ENCODE results near the gene RXYLT1. TPM values are rescaled to one million over a fixed set of nuclear protein-coding genes. Genes with fewer than 3 reads are reported as not detected.

Gene RXYLT1
- total RNA-seq, 2 experiments from 2014 or later: 6.2 to 6.3 TPM

DNA sequence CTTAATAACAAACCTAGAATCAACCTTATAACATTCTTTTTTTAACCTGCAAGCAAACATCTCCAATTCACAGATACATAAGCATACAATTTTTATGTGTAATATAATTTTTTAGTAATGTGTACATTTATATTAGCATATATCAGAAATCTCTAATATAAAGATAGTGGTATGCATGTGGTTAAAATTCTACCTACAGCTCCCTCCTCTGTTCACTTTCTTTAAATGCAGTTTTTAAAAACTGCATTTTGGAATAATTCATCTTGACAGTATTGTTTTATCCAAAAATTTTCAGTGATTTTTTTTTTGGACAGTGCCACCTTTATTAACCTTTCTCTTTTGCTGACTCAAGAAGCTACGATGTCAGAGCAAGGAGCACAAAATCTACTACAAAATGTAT is 13.2 kb upstream of the RXYLT1 start:
- H3K27ac ChIP-seq (ENCODE audit: low read depth in 1 of 2, low read length in 2 of 2): no peak overlapping the region
- no peaks in the 10 kb centered on the region for H3K4me1 ChIP-seq (ENCODE audit: insufficient read depth, low read length)
- Mint-ChIP-seq H3K9me3 (peaks cover 2% of the 10 kb centered on the region), H3K4me1 (ENCODE audit: low read depth) (no peaks in the 10 kb centered on the region), H3K36me3 (ENCODE audit: low read depth) (no peaks in the 10 kb centered on the region), H3K27me3 (peaks cover 30% of the 10 kb centered on the region), H3K4me3 (no peak overlapping the region), H3K27ac (no peak overlapping the region)
- no peak for ATAC-seq (ENCODE audit: poor library complexity)
- no peaks in the 10 kb centered on the region for H3K36me3 ChIP-seq (ENCODE audit: insufficient read depth, low read length)
- no peak for DNase-seq
- intact Hi-C loops (cut with DNase I, micrococcal nuclease): no loop called here
- H3K4me3 ChIP-seq (ENCODE audit: low read length): no peak overlapping the region
- peaks cover 5% of the 10 kb centered on the region in 2 experiments for H3K27me3 ChIP-seq (ENCODE audit: control insufficient read depth in 1 of 2, insufficient read depth in 2 of 2, low read length in 2 of 2)
- peaks cover 0 to 17% of the 10 kb centered on the region in 2 experiments for H3K9me3 ChIP-seq (ENCODE audit: control insufficient read depth in 1 of 2, insufficient read depth in 1 of 2, low read length in 2 of 2)
- TF ChIP-seq CTCF (IDR thresholded peaks at IDR 0.05): no peak
- CTCF ChIA-PET: no interaction called here
- POLR2A ChIA-PET: no interaction called here

- Mint-ChIP-seq H3K9me3 (peaks cover 2% of the 10 kb centered on the region), H3K4me1 (ENCODE audit: low read depth) (no peaks in the 10 kb centered on the region), H3K4me3 (no peak overlapping the region), H3K36me3 (ENCODE audit: low read depth) (no peaks in the 10 kb centered on the region), H3K27me3 (peaks cover 29% of the 10 kb centered on the region), H3K27ac (no peak overlapping the region)
- TF ChIP-seq CTCF (IDR thresholded peaks at IDR 0.05): no peak
- H3K9me3 ChIP-seq (ENCODE audit: control insufficient read depth in 1 of 2, insufficient read depth in 1 of 2, low read length in 2 of 2): peaks cover 0 to 17% of the 10 kb centered on the region in 2 experiments
- DNase-seq (no peak), ATAC-seq (ENCODE audit: poor library complexity) (no peak)
- POLR2A ChIA-PET: interaction anchor here (0.5 kb wide), 1 partner anchor 603 kb away, joined by 3 read pairs; no protein-coding TSS in a partner anchor
- no peak overlapping the region for H3K4me3 ChIP-seq (ENCODE audit: low read length)
- no peaks in the 10 kb centered on the region for H3K36me3 ChIP-seq (ENCODE audit: insufficient read depth, low read length)
- intact Hi-C loops (cut with DNase I, micrococcal nuclease): no loop called here
- H3K27me3 ChIP-seq (ENCODE audit: control insufficient read depth in 1 of 2, insufficient read depth in 2 of 2, low read length in 2 of 2): peaks cover 0 to 5% of the 10 kb centered on the region in 2 experiments
- no peaks in the 10 kb centered on the region for H3K4me1 ChIP-seq (ENCODE audit: insufficient read depth, low read length)
- CTCF ChIA-PET: interaction anchor here (1.5 kb wide), 1 partner anchor 22 kb away, joined by 4 read pairs; no protein-coding TSS in a partner anchor
- H3K27ac ChIP-seq (ENCODE audit: low read depth in 1 of 2, low read length in 2 of 2): no peak overlapping the region
Observed at GRCh38 chr12:63770375-63770774, 9.3 kb upstream of the RXYLT1 start.

DNA sequence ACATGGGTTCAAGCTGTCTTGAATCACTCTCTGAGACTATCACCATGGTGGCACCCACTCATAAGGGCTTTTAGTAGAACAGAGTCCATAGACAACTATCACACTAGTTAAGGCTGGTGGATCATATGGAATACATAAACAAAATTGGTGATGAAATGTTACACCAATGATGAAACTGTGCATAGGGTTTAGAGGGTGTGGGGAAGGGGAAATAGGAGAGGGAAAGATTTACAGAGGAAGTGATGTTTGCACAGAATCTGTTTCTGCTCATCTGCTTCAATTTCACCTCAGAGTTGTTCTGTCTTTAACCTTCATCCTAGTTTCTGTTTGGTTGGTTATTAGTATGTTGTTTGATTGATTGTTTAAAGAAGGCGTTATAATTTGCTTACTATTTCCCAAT is 2.4 kb upstream of the RXYLT1 start:
- H3K27me3 Mint-ChIP-seq: no peaks in the 10 kb centered on the region
- intact Hi-C loops (cut with DNase I, micrococcal nuclease): loop anchor here in 1 of 2 experiments (5.0 kb wide), 2 partner anchors 1310 to 1520 kb away; partner anchors contain the start of gene MON2
- CTCF ChIA-PET: no interaction called here
- Histone ChIP-seq H3K4me1 (ENCODE audit: insufficient read depth, low read length) (peaks cover 11% of the 10 kb centered on the region), H3K36me3 (ENCODE audit: insufficient read depth, low read length) (no peaks in the 10 kb centered on the region), H3K27ac (ENCODE audit: low read depth in 1 of 2, low read length in 2 of 2) (no peak overlapping the region), H3K9me3 (ENCODE audit: control insufficient read depth in 1 of 2, insufficient read depth in 1 of 2, low read length in 2 of 2) (no peaks in the 10 kb centered on the region), H3K4me3 (ENCODE audit: low read length) (no peak overlapping the region), H3K27me3 (ENCODE audit: control insufficient read depth in 1 of 2, insufficient read depth in 2 of 2, low read length in 2 of 2) (no peaks in the 10 kb centered on the region)
- ATAC-seq (ENCODE audit: poor library complexity) (no peak), DNase-seq (no peak)
- no peak for TF ChIP-seq CTCF (IDR thresholded peaks at IDR 0.05)
- POLR2A ChIA-PET: no interaction called here
- no peak overlapping the region for H3K27ac Mint-ChIP-seq
- H3K9me3 Mint-ChIP-seq: no peaks in the 10 kb centered on the region
- no peak overlapping the region for H3K4me3 Mint-ChIP-seq
- peaks cover 26% of the 10 kb centered on the region for H3K4me1 Mint-ChIP-seq (ENCODE audit: low read depth)
- peaks cover 18% of the 10 kb centered on the region for H3K36me3 Mint-ChIP-seq (ENCODE audit: low read depth)
